Heart left ventricle (tissue), 16 donors: Measurements from ENCODE around the gene RNF175. TPM values are rescaled to one million over a fixed set of nuclear protein-coding genes. Genes with fewer than 3 reads are reported as not detected.

Source experiments
- ATAC-seq, 4 donors: fragments of 200-7000 bp; cut with Tn5 transposase; one replicate each; pipeline ENCODE4 v1.9.1; 2020 to 2022; ENCODE audit warnings: moderate library complexity in 4 of 4, mild to moderate bottlenecking in 3 of 4, moderate number of reproducible peaks in 1 of 4
- DNase-seq, 5 donors: peaks; one replicate each; pipeline ENCODE4 v3.0.0-alpha.2; 2020
- H3K27ac ChIP-seq, 12 donors: fragments of 200-600 bp; sonication (generic) in 4 of 12; one replicate each; pipeline versions ENCODE4 v1.5.0 to v1.8.0; 2016 to 2022; ENCODE audit warnings: mild to moderate bottlenecking in 2 of 12
- H3K27me3 ChIP-seq, 9 donors: fragments of 200-600 bp; sonication (generic) in 2 of 9; one replicate each; pipeline versions ENCODE4 v1.5.1 to v1.8.0; 2016 to 2022; ENCODE audit warnings: mild to moderate bottlenecking in 3 of 9
- H3K36me3 ChIP-seq, 9 donors: fragments of 200-600 bp; sonication (generic) in 2 of 9; one replicate each; pipeline versions ENCODE4 v1.5.0 to v1.8.0; 2018 to 2022; ENCODE audit warnings: mild to moderate bottlenecking in 2 of 9
- H3K4me1 ChIP-seq, 12 donors: fragments of 200-600 bp; sonication (generic) in 4 of 12; one replicate each; pipeline versions ENCODE4 v1.5.0 to v1.8.0; 2016 to 2022; ENCODE audit warnings: mild to moderate bottlenecking in 3 of 12
- H3K4me3 ChIP-seq, 12 donors: fragments of 200-600 bp; sonication (generic) in 4 of 12; one replicate each; pipeline versions ENCODE4 v1.5.0 to v1.8.0; 2017 to 2022; ENCODE audit warnings: mild to moderate bottlenecking in 9 of 12, moderate library complexity in 4 of 12
- H3K9me3 ChIP-seq, 12 donors: fragments of 200-600 bp; sonication (generic) in 4 of 12; one replicate each; pipeline versions ENCODE4 v1.5.0 to v1.8.0; 2016 to 2022; ENCODE audit warnings: mild to moderate bottlenecking in 1 of 12
- POLR2A ChIP-seq, 2 donors: fragments of 450-650 bp; IDR thresholded peaks; one replicate each; pipeline ENCODE4 v1.6.1; 2017; ENCODE audit warnings: antibody characterized with exemption in 2 of 2, mild to moderate bottlenecking in 2 of 2, moderate library complexity in 2 of 2
- WGBS, 4 donors: extraction: QIAGEN DNeasy Blood & Tissue Kit in 2 of 4; methylation state at CpG; one replicate each; pipeline versions ENCODE4 v1.1.5 to v1.1.7; 2013 to 2018; 5-methylcytosine and 5-hydroxymethylcytosine counted together
- intact Hi-C, 10 donors: fragments of 100-400 bp; cut with DNase I; formaldehyde crosslinking; loops; one replicate each; pipeline versions ENCODE4 v1.11.1 to v1.14.2; 2022
- polyA plus RNA-seq, 2 donors: library from polyadenylated mRNA; stranded (reverse); fragments of 200-250 nt; gene quantifications; one replicate each; pipeline ENCODE4 v1.2.3, GENCODE V29; 2013
- total RNA-seq, 9 donors: library from RNA; depleted of rRNA in 2 of 9; stranded (reverse); fragments of >200 nt in 2 of 9; fragmentation: NEBNext Ultra II Directional in 3 of 9; extraction: Animal tissue kit (Norgen Biotek cat#: 25700) in 3 of 9; gene quantifications; one replicate each; pipeline versions ENCODE4 v1.1.0 to v1.2.4, GENCODE V29; 2016 to 2023
- TF ChIP-seq, protein P1 (sequence below), 12 donors: fragments of 200-600 bp; sonication (generic) in 4 of 12; IDR thresholded peaks; one replicate each; pipeline versions ENCODE4 v1.5.0 to v1.8.0; 2018 to 2022; ENCODE audit warnings: antibody characterized with exemption in 12 of 12, mild to moderate bottlenecking in 5 of 12
- donor health status: ischemic (EF 13 %, LVEDD 7.1; RV severe dilation, severe dysfunction).
- donor health status: healthy with polysubstance abuse.
- donor health status: DM: no; HTN: yes; CAD: no.
- donor health status: DM: no; HTN: no; CAD: no.
- donor health status: ischemic (EF 25% LVEDD 6.9; RV normal size, moderate dysfunction).
- donor health status: ischemic (EF 25% LVEDD 5.7; RV mildly dilated, moderate dysfunction).
- donor health status: healthy.
- donor health status: DM: yes; HTN: yes; CAD: no.
- donor health status: ischemic (EF 35%, LVEDD 5.7; RV mildly dilated, moderate dysfunction).
- donor health status: nonischemic (EF 11% LVEDD 7.7; RV severe dilation, severe dysfunction).
- donor health status: DM: yes; HTN: yes; CAD: no.
- donor health status: PGD.
- donor health status: ischemic (EF 29% LVEDD 5.4; RV normal size, mild dysfunction).
- donor health status: nonischemic (EF 23%, LVEDD 6.1; RV moderate dilation, normal function).

The RNF175 gene
- total and polyA plus RNA-seq, 11 donors = 0.16 to 1.1 (median 0.55) TPM; not detected in 1

DNA sequence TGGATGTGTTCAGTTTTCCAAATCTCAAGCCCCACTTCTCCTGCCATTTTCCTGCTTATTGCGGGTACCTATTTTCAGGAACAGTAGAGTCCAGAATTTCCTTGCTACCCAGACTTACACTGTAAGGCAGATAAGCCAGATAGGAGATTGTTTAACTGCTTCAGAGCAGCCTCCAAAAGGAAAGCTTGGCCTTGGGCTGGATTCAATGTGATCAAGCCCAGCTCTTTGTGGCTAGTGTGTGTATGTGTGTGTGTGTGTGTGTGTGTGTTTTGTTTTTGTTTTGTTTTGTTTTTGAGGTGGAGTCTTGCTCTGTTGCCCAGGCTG, 34.0 kb downstream of the RNF175 start:
- H3K4me1 ChIP-seq = peaks cover 0 to 45% (median 0%) of the 10 kb centered on the region in 12 donors
- WGBS, 4 donors = 92 to 100% (median 96%) methylated on average over 1 of the region's 1 CpG
- TF ChIP-seq POLR2A (IDR thresholded peaks at IDR 0.05) = no peak
- TF ChIP-seq, protein P1, sequence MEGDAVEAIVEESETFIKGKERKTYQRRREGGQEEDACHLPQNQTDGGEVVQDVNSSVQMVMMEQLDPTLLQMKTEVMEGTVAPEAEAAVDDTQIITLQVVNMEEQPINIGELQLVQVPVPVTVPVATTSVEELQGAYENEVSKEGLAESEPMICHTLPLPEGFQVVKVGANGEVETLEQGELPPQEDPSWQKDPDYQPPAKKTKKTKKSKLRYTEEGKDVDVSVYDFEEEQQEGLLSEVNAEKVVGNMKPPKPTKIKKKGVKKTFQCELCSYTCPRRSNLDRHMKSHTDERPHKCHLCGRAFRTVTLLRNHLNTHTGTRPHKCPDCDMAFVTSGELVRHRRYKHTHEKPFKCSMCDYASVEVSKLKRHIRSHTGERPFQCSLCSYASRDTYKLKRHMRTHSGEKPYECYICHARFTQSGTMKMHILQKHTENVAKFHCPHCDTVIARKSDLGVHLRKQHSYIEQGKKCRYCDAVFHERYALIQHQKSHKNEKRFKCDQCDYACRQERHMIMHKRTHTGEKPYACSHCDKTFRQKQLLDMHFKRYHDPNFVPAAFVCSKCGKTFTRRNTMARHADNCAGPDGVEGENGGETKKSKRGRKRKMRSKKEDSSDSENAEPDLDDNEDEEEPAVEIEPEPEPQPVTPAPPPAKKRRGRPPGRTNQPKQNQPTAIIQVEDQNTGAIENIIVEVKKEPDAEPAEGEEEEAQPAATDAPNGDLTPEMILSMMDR (IDR thresholded peaks at IDR 0.05) = no peak
- H3K27ac ChIP-seq = no peak overlapping the region
- DNase-seq = no peak
- no peaks in the 10 kb centered on the region for H3K36me3 ChIP-seq
- no peak overlapping the region for H3K4me3 ChIP-seq
- H3K27me3 ChIP-seq = no peaks in the 10 kb centered on the region
- ATAC-seq = no peak
- intact Hi-C loops = no loop called here
- no peaks in the 10 kb centered on the region for H3K9me3 ChIP-seq

GRCh38 chr4:153725136-153725830, 34.5 kb downstream of the RNF175 start:
- no peaks in the 10 kb centered on the region for H3K27me3 ChIP-seq
- H3K36me3 ChIP-seq = no peaks in the 10 kb centered on the region
- TF ChIP-seq, protein P1 (IDR thresholded peaks at IDR 0.05) = no peak
- H3K9me3 ChIP-seq = no peaks in the 10 kb centered on the region
- no peak for DNase-seq
- no peak for ATAC-seq
- WGBS, 4 donors = 89 to 95% (median 94%) methylated on average over 5 of the region's 5 CpGs
- no peak overlapping the region for H3K4me3 ChIP-seq
- intact Hi-C loops = no loop called here
- no peak overlapping the region for H3K27ac ChIP-seq
- H3K4me1 ChIP-seq = peaks cover 0 to 45% (median 0%) of the 10 kb centered on the region in 12 donors

DNA sequence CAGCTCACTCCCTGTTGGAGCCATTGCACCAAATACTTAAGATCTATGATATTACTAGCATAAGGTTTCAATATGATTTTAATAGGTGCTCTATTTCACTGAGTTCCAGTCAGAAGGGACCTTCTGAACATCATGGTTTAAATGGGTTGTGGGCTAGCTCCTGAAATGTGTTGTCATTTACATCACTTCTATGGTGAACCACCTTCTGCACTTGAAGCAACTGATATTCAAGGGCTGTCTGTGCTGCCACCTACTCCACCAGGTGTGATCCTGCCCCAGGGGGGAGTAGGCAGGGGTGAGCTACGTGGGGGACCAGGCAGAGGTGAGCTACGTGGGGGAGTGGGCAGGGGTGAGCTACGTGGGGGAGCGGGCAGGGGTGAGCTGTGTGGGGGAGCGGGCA, 35.2 kb downstream of the RNF175 start:
- peaks cover 0 to 38% (median 0%) of the 10 kb centered on the region in 12 donors for H3K4me1 ChIP-seq
- H3K4me3 ChIP-seq = no peak overlapping the region
- no peak for DNase-seq
- 71 to 89% (median 86%) methylated on average over 5 of the region's 5 CpGs for WGBS, 4 donors
- no peaks in the 10 kb centered on the region for H3K27me3 ChIP-seq
- H3K27ac ChIP-seq = no peak overlapping the region
- H3K9me3 ChIP-seq = no peaks in the 10 kb centered on the region
- no peaks in the 10 kb centered on the region for H3K36me3 ChIP-seq
- TF ChIP-seq, protein P1 (IDR thresholded peaks at IDR 0.05) = no peak
- no peak for TF ChIP-seq POLR2A (IDR thresholded peaks at IDR 0.05)
- intact Hi-C loops = no loop called here
- no peak for ATAC-seq

- intact Hi-C loops = no loop called here
- Histone ChIP-seq H3K4me1 (peaks cover 0 to 12% (median 0%) of the 10 kb centered on the region in 12 donors), H3K27ac (no peak overlapping the region), H3K9me3 (peaks cover 0 to 5% (median 0%) of the 10 kb centered on the region in 12 donors), H3K27me3 (no peaks in the 10 kb centered on the region), H3K36me3 (no peaks in the 10 kb centered on the region), H3K4me3 (no peak overlapping the region)
- WGBS, 4 donors = 78 to 86% (median 81%) methylated on average over 1 of the region's 1 CpG
- TF ChIP-seq POLR2A (IDR thresholded peaks at IDR 0.05) = no peak
- TF ChIP-seq, protein P1 (IDR thresholded peaks at IDR 0.05) = no peak
- ATAC-seq (no peak), DNase-seq (no peak)
These were observed 37.8 kb downstream of the RNF175 start for GRCh38 chr4:153722036-153722435.
